Ascending aorta (tissue), 1 donor: ENCODE measurements around the gene INHBE. TPM values are rescaled to one million over a fixed set of nuclear protein-coding genes. Genes with fewer than 3 reads are reported as not detected.

Experiments used
- total RNA-seq: library from RNA; depleted of rRNA; stranded (reverse); fragments of >200 nt; gene quantifications from one replicate; pipeline ENCODE4 v1.1.0, GENCODE V29; 2016

The INHBE gene
- total RNA-seq, 1 donor from 2014 or later: not detected

Other genes starting within 250 kb of the INHBE start
- not detected for gene NXPH4, start 238.5 kb upstream of the INHBE start, total RNA-seq
- gene SHMT2, start 225.6 kb upstream of the INHBE start, total RNA-seq: 136 TPM
- not detected for gene STAC3, start 204.1 kb upstream of the INHBE start, total RNA-seq
- gene R3HDM2, start 24.3 kb upstream of the INHBE start, total RNA-seq: 49.5 TPM
- gene INHBC, start 20.5 kb upstream of the INHBE start, total RNA-seq: not detected
- gene GLI1, start 4.5 kb downstream of the INHBE start, total RNA-seq: 2.8 TPM
- gene ARHGAP9, start 24.6 kb downstream of the INHBE start, total RNA-seq: 21.6 TPM
- gene MARS1, start 32.8 kb downstream of the INHBE start, total RNA-seq: 78.0 TPM
- gene DDIT3, start 65.2 kb downstream of the INHBE start, total RNA-seq: 0.64 TPM
- gene MBD6, start 67.5 kb downstream of the INHBE start, total RNA-seq: 48.5 TPM
- gene DCTN2, start 91.9 kb downstream of the INHBE start, total RNA-seq: 116 TPM
- gene KIF5A, start 94.7 kb downstream of the INHBE start, total RNA-seq: not detected
- 153 TPM for gene PIP4K2C, start 135.9 kb downstream of the INHBE start, total RNA-seq
- gene DTX3, start 149.5 kb downstream of the INHBE start, total RNA-seq: 33.5 TPM
- gene ARHGEF25, start 156.1 kb downstream of the INHBE start, total RNA-seq: 47.8 TPM
- gene B4GALNT1, start 177.9 kb downstream of the INHBE start, total RNA-seq: 16.6 TPM
- 233 TPM for gene OS9, start 238.8 kb downstream of the INHBE start, total RNA-seq